Measurements from ENCODE around the gene NTRK2. TPM values are rescaled to one million over a fixed set of nuclear protein-coding genes. Genes with fewer than 3 reads are reported as not detected.
A peak's percentile ranks its signal among the peaks of the same experiment; 100 is the strongest.

NTRK2 gene
- total and polyA plus RNA-seq, 10 of the 15 experiments (the other 5 are each of a cell fraction or from before 2014, with no cell fraction given): 0.42 to 4.6 (median 0.65) TPM

GRCh38 chr9:84821431-84821830, 151.9 kb downstream of the NTRK2 start:
- H2AFZ ChIP-seq (ENCODE audit: control insufficient read depth, low read depth, low read length): no peak overlapping the region
- H4K20me1 ChIP-seq (ENCODE audit: control insufficient read depth, insufficient read depth): no peaks in the 10 kb centered on the region
- peaks cover 27% of the 10 kb centered on the region for H3K4me1 ChIP-seq (ENCODE audit: control insufficient read depth, insufficient read depth, low read length)
- H3K27ac ChIP-seq (ENCODE audit: control insufficient read depth, insufficient read depth): no peak overlapping the region
- ChIA-PET RAD21 (ENCODE audit: unreplicated experiment) (interaction anchor here (0.7 kb wide), 1 partner anchor 82 kb away, joined by 3 read pairs; no protein-coding TSS in a partner anchor), SMC1A (ENCODE audit: uncharacterized antibody, unreplicated experiment) (interaction anchor here (1.4 to 1.6 kb wide), 3 partner anchors 10 to 54 kb away, joined by 3 to 4 read pairs (median 3); no protein-coding TSS in a partner anchor), POLR2A (no interaction called here), CTCF (interaction anchor here (0.8 to 1.6 kb wide), 2 partner anchors 22 to 40 kb away, joined by 3 to 5 read pairs; no protein-coding TSS in a partner anchor)
- no peaks in the 10 kb centered on the region for H3K36me3 ChIP-seq (ENCODE audit: control insufficient read depth in 2 of 2, insufficient read depth in 2 of 2, low read length in 1 of 2)
- TF ChIP-seq NFXL1 (IDR thresholded peaks at IDR 0.05; ENCODE audit: borderline replicate concordance) (no peak), RAD51 (IDR thresholded peaks at IDR 0.05) (no peak), SIN3A (IDR thresholded peaks at IDR 0.05; ENCODE audit: low read depth, low read length) (no peak), ZNF687 (IDR thresholded peaks at IDR 0.05) (no peak), ASH2L (IDR thresholded peaks at IDR 0.05; ENCODE audit: borderline replicate concordance, low read depth) (no peak), CEBPZ (IDR thresholded peaks at IDR 0.05; ENCODE audit: low read depth, low read length) (no peak), LARP7 (IDR thresholded peaks at IDR 0.05) (no peak), RAD21 (IDR thresholded peaks at IDR 0.05; ENCODE audit: insufficient read depth, low read depth, low read length) (no peak), ZNF384 (IDR thresholded peaks at IDR 0.05; ENCODE audit: borderline replicate concordance, low read depth, low read length) (no peak), RELA (IDR thresholded peaks at IDR 0.05; ENCODE audit: borderline replicate concordance, partially characterized antibody) (no peak), BMI1 (IDR thresholded peaks at IDR 0.05; ENCODE audit: borderline replicate concordance) (no peak)
- ATAC-seq (no peak), FAIRE-seq (no peak), DNase-seq (ENCODE audit: low read depth, low spot score) (no peak)
- WGBS (ENCODE audit: insufficient coverage, insufficient replicate concordance, low lambda C conversion rate, missing lambda C conversion rate): 4% methylated on average over 1 of the region's 1 CpG
- BruUV-seq (replicated peaks): no TSS peak
- in situ Hi-C loops (cut with MboI) (no loop called here), intact Hi-C loops (cut with micrococcal nuclease; ENCODE audit: unreplicated experiment) (no loop called here)
- no peak overlapping the region for H3K9ac ChIP-seq (ENCODE audit: control insufficient read depth, insufficient read depth, low read length)
- no peak overlapping the region for H3K4me3 ChIP-seq
- no peaks in the 10 kb centered on the region for H3K9me3 ChIP-seq (replicated peaks; ENCODE audit: control insufficient read depth, insufficient read depth, low read length)
- no peaks in the 10 kb centered on the region for H3K79me2 ChIP-seq (ENCODE audit: control insufficient read depth, insufficient read depth, low read length)
- H3K27me3 ChIP-seq (replicated peaks in 1 of 2; ENCODE audit: control insufficient read depth in 2 of 2, insufficient read depth in 2 of 2, low read length in 1 of 2): no peaks in the 10 kb centered on the region
- 0 out of 2 replicates have a peak overlapping the region, but pooled peaks have one; percentile 2 for H3K4me2 ChIP-seq (ENCODE audit: control insufficient read depth, insufficient read depth)
